Neural crest cell (in vitro differentiated cells): ENCODE measurements around the gene OR5B3. TPM values are rescaled to one million over a fixed set of nuclear protein-coding genes. Genes with fewer than 3 reads are reported as not detected.

Experiments used
- DNase-seq: peaks from one replicate; pipeline ENCODE4 v3.0.0; 2021; ENCODE audit warnings: low read depth, mixed read lengths, low spot score
- H3K27ac Mint-ChIP-seq: one replicate; pipeline ENCODE4 v1.8.0; 2021; ENCODE audit warnings: mild to moderate bottlenecking, mixed read lengths; ENCODE audit not compliant: unreplicated experiment
- H3K27me3 Mint-ChIP-seq: 2 replicates; pipeline ENCODE4 v1.8.0; 2021; ENCODE audit warnings: low read depth, mild to moderate bottlenecking, mixed read lengths
- H3K36me3 Mint-ChIP-seq: 2 replicates; pipeline ENCODE4 v1.8.0; 2021; ENCODE audit warnings: low read depth, mild to moderate bottlenecking, mixed read lengths
- H3K4me1 Mint-ChIP-seq: 2 replicates; pipeline ENCODE4 v1.8.0; 2021; ENCODE audit warnings: mixed read lengths
- H3K4me3 Mint-ChIP-seq: one replicate; pipeline ENCODE4 v1.8.0; 2021; ENCODE audit warnings: mild to moderate bottlenecking, mixed read lengths
- H3K9me3 Mint-ChIP-seq: 2 replicates; pipeline ENCODE4 v1.8.0; 2021; ENCODE audit warnings: mixed read lengths
- long read RNA-seq: library from polyadenylated mRNA; unstranded; transcript quantifications from one replicate; pipeline ENCODE4 v2.0.0, GENCODE V29; 2020
- total RNA-seq: library from RNA; stranded (reverse); gene quantifications from 2 replicates; pipeline ENCODE4 v1.2.1, GENCODE V29; 2021
- TF ChIP-seq, protein P1 (sequence below): fragments of 200-600 bp; sonication (generic); conservative IDR thresholded peaks from 2 replicates; pipeline ENCODE4 v1.5.0; 2021; ENCODE audit warnings: antibody characterized with exemption, mild to moderate bottlenecking

Gene OR5B3
- total RNA-seq, result not detected in 2 replicates
- long read RNA-seq, result 0 reads

DNA sequence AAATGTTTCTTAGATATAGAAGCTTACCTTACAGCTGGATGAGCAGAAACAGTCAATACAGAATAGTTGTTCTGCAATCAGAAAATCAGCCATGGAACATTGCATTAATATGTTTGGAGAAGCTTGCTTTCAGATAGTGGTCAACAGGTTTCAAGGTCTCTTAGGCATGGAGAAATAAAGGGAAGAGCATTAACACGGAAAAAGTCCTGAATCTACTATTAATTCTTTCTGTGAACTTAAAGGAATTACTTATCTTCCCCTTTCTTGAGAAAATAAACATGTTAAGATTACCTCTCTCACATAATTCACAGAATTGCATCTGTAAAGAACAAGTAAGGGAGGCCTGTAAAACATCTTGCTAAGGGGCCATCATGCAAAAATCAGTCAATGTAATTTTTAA, at the start of gene OR5B3:
TSS of gene OR5B3 (minus strand) at position 101 of the 400 bp plus-strand sequence. CDS start 3,465 bp downstream, outside the sequence.
- peaks cover 26% of the 10 kb centered on the region for H3K9me3 Mint-ChIP-seq
- peaks cover 3% of the 10 kb centered on the region for H3K27me3 Mint-ChIP-seq
- H3K27ac Mint-ChIP-seq, result no peak within 1 kb of the TSS
- H3K4me3 Mint-ChIP-seq, result no peak within 1 kb of the TSS
- TF ChIP-seq, protein P1, sequence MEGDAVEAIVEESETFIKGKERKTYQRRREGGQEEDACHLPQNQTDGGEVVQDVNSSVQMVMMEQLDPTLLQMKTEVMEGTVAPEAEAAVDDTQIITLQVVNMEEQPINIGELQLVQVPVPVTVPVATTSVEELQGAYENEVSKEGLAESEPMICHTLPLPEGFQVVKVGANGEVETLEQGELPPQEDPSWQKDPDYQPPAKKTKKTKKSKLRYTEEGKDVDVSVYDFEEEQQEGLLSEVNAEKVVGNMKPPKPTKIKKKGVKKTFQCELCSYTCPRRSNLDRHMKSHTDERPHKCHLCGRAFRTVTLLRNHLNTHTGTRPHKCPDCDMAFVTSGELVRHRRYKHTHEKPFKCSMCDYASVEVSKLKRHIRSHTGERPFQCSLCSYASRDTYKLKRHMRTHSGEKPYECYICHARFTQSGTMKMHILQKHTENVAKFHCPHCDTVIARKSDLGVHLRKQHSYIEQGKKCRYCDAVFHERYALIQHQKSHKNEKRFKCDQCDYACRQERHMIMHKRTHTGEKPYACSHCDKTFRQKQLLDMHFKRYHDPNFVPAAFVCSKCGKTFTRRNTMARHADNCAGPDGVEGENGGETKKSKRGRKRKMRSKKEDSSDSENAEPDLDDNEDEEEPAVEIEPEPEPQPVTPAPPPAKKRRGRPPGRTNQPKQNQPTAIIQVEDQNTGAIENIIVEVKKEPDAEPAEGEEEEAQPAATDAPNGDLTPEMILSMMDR, result no peak
- H3K36me3 Mint-ChIP-seq, result no peaks in the 10 kb centered on the region
- no peak for DNase-seq
- no peaks in the 10 kb centered on the region for H3K4me1 Mint-ChIP-seq

- peaks cover 2% of the 10 kb centered on the region for H3K27me3 Mint-ChIP-seq
- no peak overlapping the region for H3K27ac Mint-ChIP-seq
- no peak overlapping the region for H3K4me3 Mint-ChIP-seq
- DNase-seq, result no peak
- H3K36me3 Mint-ChIP-seq, result no peaks in the 10 kb centered on the region
- H3K4me1 Mint-ChIP-seq, result no peaks in the 10 kb centered on the region
- TF ChIP-seq, protein P1, result no peak
- peaks cover 15% of the 10 kb centered on the region for H3K9me3 Mint-ChIP-seq
Observed at GRCh38 chr11:58451585-58451984, 44.9 kb upstream of the OR5B3 start.

DNA sequence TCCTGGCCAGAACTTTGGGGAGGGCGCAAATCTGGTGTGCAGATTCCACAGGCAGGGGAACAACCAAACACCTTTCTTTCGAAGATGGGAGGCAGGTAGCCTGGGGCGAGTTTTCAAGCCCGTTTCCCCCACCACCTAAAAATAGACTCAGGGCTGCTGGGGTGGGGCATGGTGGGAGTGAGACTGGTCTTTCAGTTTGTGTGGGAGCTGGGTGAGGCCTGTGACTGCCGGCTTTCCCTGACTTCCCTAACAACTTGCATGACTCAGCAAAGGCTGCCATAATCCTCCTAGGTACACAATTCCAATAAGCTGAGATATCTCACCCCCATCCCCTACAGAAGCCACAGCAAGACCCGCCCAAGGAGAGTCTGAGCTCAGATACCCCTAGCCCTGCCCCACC, 39.6 kb upstream of the OR5B3 start:
- Mint-ChIP-seq H3K36me3 (peaks cover 3% of the 10 kb centered on the region), H3K4me3 (no peak overlapping the region), H3K27ac (no peak overlapping the region), H3K27me3 (no peaks in the 10 kb centered on the region), H3K4me1 (no peaks in the 10 kb centered on the region), H3K9me3 (peaks cover 12% of the 10 kb centered on the region)
- TF ChIP-seq, protein P1, result no peak
- DNase-seq, result no peak

- peaks cover 12% of the 10 kb centered on the region for H3K9me3 Mint-ChIP-seq
- no peak for DNase-seq
- H3K36me3 Mint-ChIP-seq, result peaks cover 3% of the 10 kb centered on the region
- no peak overlapping the region for H3K4me3 Mint-ChIP-seq
- TF ChIP-seq, protein P1, result no peak
- H3K27me3 Mint-ChIP-seq, result no peaks in the 10 kb centered on the region
- H3K27ac Mint-ChIP-seq, result no peak overlapping the region
- no peaks in the 10 kb centered on the region for H3K4me1 Mint-ChIP-seq
Observed at GRCh38 chr11:58444300-58444699, 37.6 kb upstream of the OR5B3 start.

- Mint-ChIP-seq H3K9me3 (peaks cover 7% of the 10 kb centered on the region), H3K4me3 (no peak within 1 kb of the TSS), H3K27ac (no peak within 1 kb of the TSS), H3K4me1 (no peaks in the 10 kb centered on the region), H3K36me3 (peaks cover 3% of the 10 kb centered on the region), H3K27me3 (no peaks in the 10 kb centered on the region)
- DNase-seq, result no peak
- TF ChIP-seq, protein P1, result no peak
Observed at GRCh38 chr11:58442136-58442535, 35.5 kb upstream of the OR5B3 start, which contains the start of gene OR5B12. Gene OR5B12, minus strand, starts transcription at chr11:58442236. Its CDS starts 2,085 bp downstream, at chr11:58440151.
